BLaER1 (cell line): ENCODE measurements around the gene ALDH7A1.
"Not testable (repeated sequence)": the region's sequence is repeated elsewhere in the genome, so short reads cannot be mapped to it uniquely, and the experiment has no call there.

Experiments
- H3K27ac ChIP-seq: shearing (Covaris generic); formaldehyde crosslinking; 2 replicates; pipeline ENCODE4 v1.8.1; 2022
- H3K27me3 ChIP-seq: shearing (Covaris generic); formaldehyde crosslinking; 2 replicates; pipeline ENCODE4 v1.8.1; 2022
- H3K36me3 ChIP-seq: shearing (Covaris generic); formaldehyde crosslinking; 2 replicates; pipeline ENCODE4 v1.8.1; 2022
- H3K4me1 ChIP-seq: shearing (Covaris generic); formaldehyde crosslinking; 2 replicates; pipeline ENCODE4 v1.8.1; 2022
- H3K4me2 ChIP-seq: shearing (Covaris generic); formaldehyde crosslinking; 2 replicates; pipeline ENCODE4 v1.8.1; 2022
- H3K4me3 ChIP-seq: shearing (Covaris generic); formaldehyde crosslinking; 2 replicates; pipeline ENCODE4 v1.8.1; 2022
- H3K9ac ChIP-seq: shearing (Covaris generic); formaldehyde crosslinking; 2 replicates; pipeline ENCODE4 v1.8.1; 2022
- H3K9me3 ChIP-seq: shearing (Covaris generic); formaldehyde crosslinking; 2 replicates; pipeline ENCODE4 v1.8.1; 2022
- H4K20me1 ChIP-seq: shearing (Covaris generic); formaldehyde crosslinking; 2 replicates; pipeline ENCODE4 v1.8.1; 2022
- Cebpa-rat ChIP-seq: shearing (Covaris generic); IDR thresholded peaks from 2 replicates; pipeline ENCODE4 v1.8.1; 2022

Gene ALDH7A1

GRCh38 chr5:126615286-126615685, 20.3 kb upstream of the ALDH7A1 start:
- Histone ChIP-seq H3K27me3 (no peaks in the 10 kb centered on the region), H3K36me3 (peaks cover 95% of the 10 kb centered on the region), H4K20me1 (peaks cover 67% of the 10 kb centered on the region)

GRCh38 chr5:126613941-126614592, 19.0 kb upstream of the ALDH7A1 start:
- Histone ChIP-seq H3K27ac (no peak overlapping the region), H3K36me3 (peaks cover 97% of the 10 kb centered on the region), H3K9ac (no peak overlapping the region), H3K9me3 (no peaks in the 10 kb centered on the region), H3K4me1 (no peaks in the 10 kb centered on the region), H3K4me2 (no peak overlapping the region), H4K20me1 (peaks cover 78% of the 10 kb centered on the region), H3K27me3 (no peaks in the 10 kb centered on the region), H3K4me3 (no peak overlapping the region)
- no peak for TF ChIP-seq Cebpa-rat

More at GRCh38 chr5:126615286-126615685, 20.3 kb upstream of the ALDH7A1 start:
- no peak overlapping the region for H3K9ac ChIP-seq
- H3K27ac ChIP-seq, result no peak overlapping the region
- H3K9me3 ChIP-seq, result no peaks in the 10 kb centered on the region
- no peaks in the 10 kb centered on the region for H3K4me1 ChIP-seq
- no peak overlapping the region for H3K4me3 ChIP-seq
- no peak overlapping the region for H3K4me2 ChIP-seq
- no peak for TF ChIP-seq Cebpa-rat

GRCh38 chr5:126610616-126611015, 15.6 kb upstream of the ALDH7A1 start:
- no peak overlapping the region for H3K4me2 ChIP-seq
- H3K4me3 ChIP-seq, result no peak overlapping the region
- H3K9me3 ChIP-seq, result no peaks in the 10 kb centered on the region
- TF ChIP-seq Cebpa-rat, result no peak
- peaks cover 98% of the 10 kb centered on the region for H3K36me3 ChIP-seq
- 0 out of 2 replicates have a peak, but pooled peaks cover 5% of the 10 kb centered on the region for H3K4me1 ChIP-seq
- H3K27me3 ChIP-seq, result no peaks in the 10 kb centered on the region
- no peak overlapping the region for H3K9ac ChIP-seq
- H3K27ac ChIP-seq, result no peak overlapping the region
- H4K20me1 ChIP-seq, result peaks cover 91% of the 10 kb centered on the region

- no peak overlapping the region for H3K9ac ChIP-seq
- no peak overlapping the region for H3K4me3 ChIP-seq
- no peak overlapping the region for H3K4me2 ChIP-seq
- TF ChIP-seq Cebpa-rat, result no peak
- H4K20me1 ChIP-seq, result peaks cover 91% of the 10 kb centered on the region
- H3K27ac ChIP-seq, result no peak overlapping the region
- H3K9me3 ChIP-seq, result no peaks in the 10 kb centered on the region
- H3K36me3 ChIP-seq, result peaks cover 99% of the 10 kb centered on the region
- peaks cover 9% of the 10 kb centered on the region for H3K4me1 ChIP-seq
- no peaks in the 10 kb centered on the region for H3K27me3 ChIP-seq
Measured at GRCh38 chr5:126610160-126610559, 15.1 kb upstream of the ALDH7A1 start.

GRCh38 chr5:126605525-126605924, 10.5 kb upstream of the ALDH7A1 start:
- peaks cover 26% of the 10 kb centered on the region for H3K4me1 ChIP-seq
- H3K9me3 ChIP-seq, result no peaks in the 10 kb centered on the region
- H3K36me3 ChIP-seq, result peaks cover 71% of the 10 kb centered on the region
- no peak for TF ChIP-seq Cebpa-rat
- H4K20me1 ChIP-seq, result peaks cover 75% of the 10 kb centered on the region
- peak overlapping the region; percentile 40 for H3K4me2 ChIP-seq
- no peak overlapping the region for H3K4me3 ChIP-seq
- no peaks in the 10 kb centered on the region for H3K27me3 ChIP-seq
- 0 out of 2 replicates have a peak overlapping the region, but pooled peaks have one; percentile 45 for H3K9ac ChIP-seq
- H3K27ac ChIP-seq, result no peak overlapping the region

GRCh38 chr5:126603402-126603991, 8.5 kb upstream of the ALDH7A1 start:
- H4K20me1 ChIP-seq, result peaks cover 57% of the 10 kb centered on the region
- H3K36me3 ChIP-seq, result peaks cover 50% of the 10 kb centered on the region
- H3K27me3 ChIP-seq, result no peaks in the 10 kb centered on the region
- no peak overlapping the region for H3K4me3 ChIP-seq
- no peak overlapping the region for H3K4me2 ChIP-seq
- peaks cover 26% of the 10 kb centered on the region for H3K4me1 ChIP-seq
- H3K27ac ChIP-seq, result no peak overlapping the region
- no peak for TF ChIP-seq Cebpa-rat
- H3K9me3 ChIP-seq, result peaks cover 5% of the 10 kb centered on the region; the same call in 1 of the 2 replicates
- no peak overlapping the region for H3K9ac ChIP-seq

- Histone ChIP-seq H3K36me3 (peaks cover 24% of the 10 kb centered on the region), H3K4me3 (peak within 1 kb of the TSS; percentile 92), H3K9ac (peak within 1 kb of the TSS; percentile 91), H3K9me3 (peaks cover 5% of the 10 kb centered on the region; the same call in 1 of the 2 replicates), H3K4me2 (peak within 1 kb of the TSS; percentile 87), H3K27me3 (peaks cover 5% of the 10 kb centered on the region; the same call in 1 of the 2 replicates), H3K27ac (peak within 1 kb of the TSS; percentile 88), H4K20me1 (peaks cover 36% of the 10 kb centered on the region), H3K4me1 (peaks cover 24% of the 10 kb centered on the region)
- no peak for TF ChIP-seq Cebpa-rat
Measured at GRCh38 chr5:126600631-126601511, 5.9 kb upstream of the ALDH7A1 start, which contains the start of gene PHAX. Gene PHAX, plus strand, starts transcription at chr5:126600947. Its CDS starts 16 bp downstream, at chr5:126600963.

- Histone ChIP-seq H3K27me3 (peaks cover 12% of the 10 kb centered on the region), H3K9me3 (peaks cover 11% of the 10 kb centered on the region), H3K4me1 (peaks cover 16% of the 10 kb centered on the region), H3K4me3 (peak overlapping the region; percentile 92), H4K20me1 (peaks cover 28% of the 10 kb centered on the region), H3K36me3 (peaks cover 18% of the 10 kb centered on the region)
- not testable (repeated sequence) for H3K4me2 ChIP-seq, H3K9ac ChIP-seq, H3K27ac ChIP-seq
Measured at GRCh38 chr5:126599971-126600630, 5.1 kb upstream of the ALDH7A1 start.

GRCh38 chr5:126599499-126599898, 4.5 kb upstream of the ALDH7A1 start:
- Histone ChIP-seq H3K4me2 (no peak overlapping the region), H3K4me3 (no peak overlapping the region), H3K9ac (no peak overlapping the region), H3K9me3 (peaks cover 15% of the 10 kb centered on the region), H3K27me3 (peaks cover 19% of the 10 kb centered on the region), H3K27ac (no peak overlapping the region), H3K36me3 (peaks cover 12% of the 10 kb centered on the region), H4K20me1 (peaks cover 22% of the 10 kb centered on the region), H3K4me1 (peaks cover 11% of the 10 kb centered on the region)
- no peak for TF ChIP-seq Cebpa-rat
